Activated naive CD4-positive, alpha-beta T cell (primary cell): ENCODE results near the gene CLCNKA.

Experiments used
- DNase-seq, 4 experiments: peaks; one replicate each; lab custom pipeline; 2025; lab: John Stamatoyannopoulos, UW

Gene CLCNKA

DNA sequence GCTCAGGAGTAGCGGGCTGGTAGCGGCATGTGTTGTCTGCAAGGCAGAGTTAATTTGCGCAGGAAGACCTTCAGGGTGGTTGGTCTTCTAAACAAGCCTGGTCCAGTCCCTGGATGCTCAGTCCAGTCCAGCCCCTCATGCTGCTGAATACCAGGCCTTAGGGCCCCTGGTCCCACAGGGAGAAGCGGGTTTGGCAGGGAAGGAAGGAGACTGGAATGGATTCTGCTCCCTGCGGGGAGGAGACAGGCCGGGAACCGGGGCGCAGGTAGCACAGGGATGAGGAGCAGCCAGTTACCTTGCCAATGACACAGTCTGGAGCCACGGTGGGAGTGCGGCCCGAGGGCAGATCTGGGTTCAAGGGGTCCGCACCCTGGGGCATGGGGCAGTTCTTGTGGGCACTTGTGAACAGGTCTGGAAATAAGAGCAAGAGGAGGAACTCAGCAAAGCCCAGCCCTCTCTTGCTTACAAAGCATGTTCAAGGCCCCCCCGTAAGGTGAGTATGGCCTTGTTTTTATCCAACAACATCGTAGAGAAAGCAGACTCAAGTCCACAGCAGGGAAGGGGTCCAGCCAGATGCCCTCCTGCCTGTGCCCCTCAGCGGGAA, 41.5 kb downstream of the CLCNKA start:
- no peak for DNase-seq

DNA sequence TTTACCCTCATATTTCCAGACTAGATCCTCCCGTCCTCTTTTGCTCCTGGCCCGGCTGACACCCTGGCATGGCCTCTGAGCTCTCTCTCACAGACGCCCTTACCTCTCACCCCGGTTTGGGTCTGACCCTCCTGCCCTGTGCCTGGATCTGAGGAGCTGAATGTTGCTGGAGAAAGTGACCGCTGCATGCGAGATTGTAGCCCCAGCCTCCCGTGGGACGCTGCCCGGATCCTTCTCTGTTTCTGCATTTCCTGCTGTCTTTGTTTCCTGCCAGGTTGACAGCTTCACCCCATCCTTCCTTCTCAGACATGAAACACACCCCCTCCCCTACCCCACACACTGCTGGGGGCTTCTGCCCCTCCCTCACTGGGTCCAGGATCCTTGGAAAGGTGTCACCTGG, 42.1 kb downstream of the CLCNKA start:
- DNase-seq = no peak

DNA sequence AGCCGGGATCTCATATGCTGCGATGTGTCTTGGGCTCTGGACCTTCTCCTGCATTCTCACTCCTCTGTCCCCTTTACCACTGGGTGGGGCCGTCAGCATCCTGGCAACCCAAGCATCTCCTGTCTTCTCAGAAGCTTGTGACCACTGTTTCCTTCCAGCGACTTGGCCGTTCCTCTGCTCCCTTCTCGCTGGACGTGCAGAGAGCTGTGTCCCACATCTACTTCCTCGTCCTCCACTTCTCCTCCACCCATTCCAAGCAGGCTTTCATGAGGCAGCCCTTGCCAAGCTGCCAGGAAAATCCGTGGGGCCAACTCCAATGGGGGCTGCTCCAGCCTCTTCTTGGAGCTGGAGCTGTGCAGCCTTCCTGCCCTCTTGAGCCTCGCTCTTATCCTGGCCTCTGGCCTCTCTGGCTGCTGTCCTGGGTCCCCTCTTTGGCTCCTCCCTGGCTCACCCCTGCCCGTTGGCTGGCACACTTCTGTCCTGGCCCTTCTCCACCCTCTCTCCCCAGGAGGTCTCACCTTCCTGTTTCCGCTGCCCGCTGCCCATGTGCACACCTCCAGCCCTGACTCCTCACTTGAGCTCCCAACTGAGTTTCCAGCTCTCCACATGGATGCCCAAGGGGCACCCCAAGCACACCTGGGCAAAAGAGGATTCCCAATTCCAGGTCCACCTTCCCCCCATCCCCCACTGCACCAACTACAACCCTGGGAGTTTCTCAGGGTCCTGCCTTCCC, 42.9 kb downstream of the CLCNKA start:
- no peak for DNase-seq

DNA sequence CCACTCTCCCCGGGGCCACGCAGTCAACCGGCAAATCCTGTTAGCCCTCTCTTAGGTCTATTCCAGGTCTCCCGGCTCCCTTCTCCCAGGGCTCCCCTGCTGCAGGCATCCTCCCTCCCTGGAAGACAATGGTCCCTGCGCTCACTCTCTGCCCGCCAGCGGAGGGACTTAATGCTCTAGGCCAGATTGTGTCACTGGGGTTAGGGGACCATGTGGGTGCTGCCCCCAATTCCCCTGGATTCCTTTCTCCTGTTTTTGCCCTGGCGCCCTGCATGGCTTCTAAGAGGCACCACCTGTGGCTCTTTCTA, 43.4 kb downstream of the CLCNKA start:
- no peak for DNase-seq

DNA sequence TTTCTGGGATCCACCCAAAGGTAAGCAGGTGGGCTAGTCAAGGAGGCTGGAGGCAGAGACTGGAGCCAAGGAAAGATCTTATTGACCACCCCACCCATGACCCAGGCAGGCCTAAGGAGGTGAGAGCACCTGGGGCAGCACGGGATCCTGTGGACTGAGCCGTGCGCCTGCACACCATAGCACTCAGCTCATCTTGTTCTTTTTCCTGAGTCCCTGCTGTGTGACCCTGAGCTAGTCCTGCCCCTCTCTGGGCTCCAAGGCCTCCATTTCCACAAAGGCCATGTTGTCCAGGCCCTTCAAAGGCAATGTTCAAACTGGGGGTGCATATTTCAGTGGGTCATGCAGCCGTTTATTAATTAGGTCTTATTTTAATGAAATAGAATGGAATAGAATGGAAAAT, 44.4 kb downstream of the CLCNKA start:
- DNase-seq = no peak

DNA sequence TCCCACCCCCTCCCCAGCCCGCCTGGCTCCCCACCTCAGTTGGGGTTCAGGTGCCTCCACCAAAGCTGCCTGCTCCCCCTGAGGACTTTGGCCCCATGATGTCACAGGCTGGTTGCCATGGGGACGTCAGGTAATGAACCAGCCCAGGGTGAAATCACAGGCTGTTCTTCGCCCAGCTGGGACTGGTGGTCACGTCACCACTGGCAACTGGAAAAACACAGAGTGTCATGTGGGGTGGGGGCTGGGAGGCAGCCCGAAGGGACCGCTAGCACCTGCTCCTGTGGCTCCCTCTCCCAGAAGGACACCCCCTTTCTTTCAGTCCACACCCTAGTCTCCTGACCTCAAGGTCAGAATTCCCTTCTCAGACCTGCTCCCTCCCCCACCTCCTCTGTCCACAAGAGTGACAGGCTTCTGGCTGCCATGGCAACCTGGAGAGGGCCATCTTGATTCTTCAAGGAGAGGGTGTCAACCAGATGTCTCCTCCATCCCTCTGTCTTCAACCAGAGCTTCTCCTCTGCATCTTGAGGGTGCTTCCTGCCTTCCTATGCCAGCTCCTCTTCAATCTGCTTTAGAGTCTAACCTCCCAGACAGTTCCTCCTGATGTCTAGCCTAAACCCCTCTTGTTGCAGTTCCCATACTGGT, 45.4 kb downstream of the CLCNKA start:
- no peak for DNase-seq

DNA sequence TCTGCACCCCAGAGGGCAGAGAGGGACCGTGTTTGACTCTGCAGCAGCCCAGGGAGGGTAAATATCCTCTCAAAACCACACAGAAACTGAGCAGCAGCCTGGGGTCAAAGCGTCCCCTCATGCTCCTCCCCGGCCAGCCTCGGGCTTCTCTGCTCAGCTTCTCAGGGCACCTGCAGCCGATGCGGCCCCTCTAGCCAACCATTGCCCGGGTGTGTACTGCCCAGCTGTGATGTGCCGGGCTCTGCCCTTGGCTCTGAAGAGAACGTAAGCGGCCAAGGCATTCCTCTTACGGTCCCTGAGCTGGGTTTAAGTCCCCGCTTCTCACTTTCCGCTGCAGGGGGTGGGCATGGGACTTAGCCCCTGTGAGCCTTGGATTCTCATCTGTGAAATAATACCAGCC, 46.1 kb downstream of the CLCNKA start:
- DNase-seq = no peak

DNA sequence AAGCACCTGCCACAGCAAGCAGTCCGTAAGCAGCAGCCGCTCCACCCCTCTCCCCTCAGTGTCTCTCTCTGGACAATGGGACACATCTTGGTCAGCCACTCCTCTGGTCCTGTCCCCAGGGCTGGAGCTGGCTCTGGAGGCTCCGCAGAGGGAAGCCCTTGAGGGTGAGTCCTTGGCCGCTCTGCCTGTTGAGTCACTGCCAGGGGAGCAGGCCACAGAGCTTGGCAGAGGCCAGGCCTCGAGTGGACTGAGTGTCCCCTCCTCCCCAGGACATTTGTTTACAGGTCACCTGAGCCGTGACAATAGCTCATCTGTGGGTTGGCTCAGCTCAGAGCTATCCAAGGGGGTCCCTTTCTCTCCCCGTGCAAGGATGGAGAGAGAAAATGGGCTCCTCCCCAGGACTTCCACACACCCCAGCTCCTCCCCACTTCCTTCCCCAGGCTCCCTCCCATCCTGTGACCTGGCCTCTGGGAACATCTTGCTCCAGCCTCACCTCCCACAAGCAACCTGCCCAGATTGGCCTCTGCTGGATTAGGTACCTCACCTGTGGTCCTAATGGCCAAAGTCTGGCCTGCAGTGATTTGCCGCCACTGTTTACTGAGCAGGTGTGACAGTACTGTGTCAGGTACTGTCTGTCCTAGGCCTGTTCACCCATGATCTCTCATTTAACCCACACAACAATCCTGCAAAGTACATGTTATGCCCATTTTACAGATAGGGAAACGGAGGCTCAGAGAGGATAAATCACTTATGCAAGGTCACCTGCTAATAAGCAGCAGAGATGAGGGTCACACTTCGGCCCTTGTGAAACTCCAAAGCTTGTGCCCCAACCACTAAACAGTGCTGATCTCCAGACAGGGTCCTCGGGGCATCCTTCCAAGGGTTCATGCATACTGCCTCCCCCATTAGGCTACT, 46.8 kb downstream of the CLCNKA start:
- DNase-seq = no peak

DNA sequence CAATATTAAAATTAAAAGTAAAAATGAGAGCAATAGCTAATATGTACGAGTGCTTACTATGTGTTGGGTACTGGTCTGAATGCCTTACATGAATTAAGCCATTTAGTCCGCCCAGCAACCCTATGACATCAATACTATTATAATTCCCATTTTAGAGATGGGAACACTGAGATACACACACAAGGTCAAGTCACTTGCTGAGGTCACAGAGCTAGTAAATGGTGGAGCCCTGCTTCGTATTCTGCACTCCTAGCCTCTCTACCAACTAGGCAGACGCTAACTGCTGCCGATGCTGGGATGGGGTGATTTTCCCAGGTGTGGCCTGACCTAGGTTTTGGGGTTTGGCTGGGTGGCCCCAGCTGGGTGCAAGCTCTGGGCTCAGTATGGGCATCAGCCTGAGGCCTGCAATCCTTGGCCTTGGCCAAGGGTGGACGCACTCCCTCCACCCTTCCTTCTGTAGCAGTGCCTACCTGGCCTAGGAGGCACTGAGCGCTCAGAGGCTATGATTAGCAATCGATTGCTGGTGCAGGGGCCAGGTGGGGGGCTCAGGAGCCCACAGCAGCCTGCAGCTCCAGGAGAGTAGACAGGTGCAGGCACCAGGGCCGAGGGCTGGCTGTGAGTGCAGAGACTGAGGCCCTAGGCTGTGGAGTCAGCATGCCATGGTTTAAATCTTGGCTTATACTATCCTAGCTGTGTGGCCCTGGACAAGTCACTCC, 49.0 kb downstream of the CLCNKA start:
- DNase-seq = no peak

DNA sequence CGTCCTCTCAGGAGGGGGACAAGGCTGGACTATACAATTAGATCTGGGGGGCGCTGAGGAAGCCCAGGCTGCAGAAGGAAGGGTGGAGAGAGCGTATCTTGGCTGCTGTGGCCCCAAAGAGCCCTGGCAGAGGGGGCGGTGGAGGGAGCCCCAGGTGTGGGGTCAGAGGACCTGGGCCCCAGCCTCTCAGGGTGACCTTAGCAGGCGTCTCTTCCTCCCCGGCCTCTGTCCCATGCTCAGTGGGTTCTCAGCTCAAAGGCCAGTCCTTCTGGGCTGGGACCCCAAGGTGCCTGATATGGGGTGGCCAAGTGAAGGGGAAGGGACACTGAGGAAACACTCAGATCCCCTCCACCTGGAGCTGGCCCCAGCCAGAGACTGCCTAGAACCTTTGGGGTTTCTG, 49.8 kb downstream of the CLCNKA start:
- DNase-seq = no peak

DNA sequence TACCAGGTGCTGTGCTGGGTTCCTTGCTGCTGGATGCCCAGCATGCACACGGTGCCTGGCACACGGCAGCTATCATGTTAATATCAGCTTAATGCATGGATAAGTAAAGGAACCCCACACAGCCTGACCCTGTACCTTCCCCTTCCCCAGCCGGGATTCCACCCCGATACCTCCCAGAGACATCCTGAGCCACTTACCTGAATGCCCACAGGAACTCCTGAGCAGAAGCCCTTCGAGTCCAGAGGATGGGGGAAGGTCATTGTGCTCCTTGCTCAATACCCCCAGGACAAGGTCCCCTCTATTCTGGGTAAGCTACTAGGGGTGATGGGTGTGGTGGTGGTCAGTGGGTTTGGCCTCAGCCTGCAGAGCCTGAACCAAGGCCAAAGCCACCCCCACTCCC, 50.3 kb downstream of the CLCNKA start:
- DNase-seq = no peak

DNA sequence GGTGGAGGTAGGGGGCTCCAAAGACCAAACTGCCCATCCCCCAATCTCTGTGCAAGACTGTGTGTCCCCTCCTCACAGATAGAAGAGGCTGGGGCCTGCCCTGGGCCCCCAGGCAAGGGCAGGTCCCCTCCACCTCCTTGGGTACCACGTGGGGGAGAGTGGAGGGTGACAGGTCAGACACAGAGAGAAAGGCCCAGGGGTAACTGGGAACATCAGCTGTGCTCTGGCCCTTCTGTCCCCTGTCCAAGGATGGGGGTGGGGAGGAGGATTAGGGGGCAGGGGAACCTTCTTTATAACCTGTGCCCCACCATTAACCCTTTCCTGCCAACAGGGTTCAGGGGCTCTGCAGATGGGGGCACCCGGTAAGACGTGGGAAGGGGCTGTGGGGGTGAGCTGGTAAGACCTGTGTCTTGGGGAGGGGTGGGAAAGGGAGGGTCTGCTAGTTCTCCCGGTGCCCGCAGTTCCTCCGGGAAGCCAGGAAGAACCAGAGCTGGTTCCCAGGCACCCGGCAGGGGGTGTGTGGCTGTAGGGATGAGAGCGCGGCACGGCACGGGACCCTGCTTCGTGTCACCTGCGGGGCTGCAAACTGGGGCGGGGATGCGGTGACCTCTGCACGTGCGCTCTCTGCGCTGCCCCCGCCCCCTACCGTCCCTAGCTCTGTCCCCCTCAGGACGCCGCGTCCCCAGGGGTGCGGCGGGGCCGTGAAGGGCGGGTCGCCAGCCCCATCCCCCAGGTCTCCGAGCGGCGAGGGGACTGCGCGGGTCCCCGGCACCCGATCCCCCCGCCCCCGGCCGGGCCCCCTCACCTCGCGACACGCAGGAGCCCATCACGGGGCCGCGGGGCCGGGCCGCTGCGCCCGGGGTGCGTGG, 51.0 kb downstream of the CLCNKA start:
- DNase-seq = no peak

DNA sequence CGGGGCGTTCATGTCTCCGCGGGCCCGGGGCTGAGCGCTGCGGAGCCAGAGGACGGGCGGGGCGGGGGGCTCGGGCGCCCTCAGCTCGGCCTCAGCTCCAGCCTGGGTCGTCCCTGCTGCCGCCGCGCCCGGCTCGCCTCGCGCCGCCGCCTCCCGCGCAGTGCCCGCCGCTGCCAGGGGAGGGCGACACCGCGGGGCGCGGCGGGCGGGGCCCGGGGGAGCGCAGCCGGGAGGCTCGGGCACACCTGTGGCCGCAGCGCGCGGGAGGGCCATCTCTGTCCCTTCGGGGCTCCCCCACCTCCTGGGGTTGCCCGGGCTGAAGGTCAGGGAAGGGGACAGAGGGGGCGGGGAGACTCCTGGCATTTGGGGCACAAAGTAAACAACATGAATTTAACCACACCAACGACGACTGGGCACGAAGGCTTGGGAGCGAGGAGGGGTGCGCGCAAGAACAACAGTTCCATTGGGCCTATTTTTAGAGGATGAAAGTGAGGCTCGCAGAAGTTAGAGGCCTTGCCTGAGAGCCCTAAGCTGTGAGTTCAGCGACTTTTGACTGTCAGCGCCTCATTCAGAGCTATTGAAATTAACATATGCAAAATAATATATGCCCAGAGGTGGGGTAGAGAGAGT, 51.8 kb downstream of the CLCNKA start, which contains the start of gene FAM131C:
FAM131C (minus strand) TSS at position 162 of the 630 bp plus-strand sequence. CDS start 209 bp downstream, outside the sequence.
- DNase-seq = peak in 1 of 4 experiments; percentile 31

DNA sequence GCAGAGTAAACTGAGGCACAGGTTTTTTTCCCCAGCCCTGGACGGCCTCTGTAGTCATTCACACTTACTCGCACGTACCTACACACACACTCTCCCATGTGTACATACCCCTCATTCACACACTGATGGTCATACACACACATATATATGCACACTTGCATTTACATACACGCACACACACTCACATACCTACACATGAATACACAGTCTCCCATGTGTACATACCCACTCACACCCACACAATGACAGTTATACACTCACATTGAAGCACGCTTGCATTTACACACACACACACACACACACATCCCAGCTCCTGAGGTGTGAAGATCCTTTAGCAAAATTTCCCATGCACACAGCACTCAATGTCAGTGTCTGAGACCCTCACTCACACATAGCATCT, 52.4 kb downstream of the CLCNKA start:
- no peak for DNase-seq

DNA sequence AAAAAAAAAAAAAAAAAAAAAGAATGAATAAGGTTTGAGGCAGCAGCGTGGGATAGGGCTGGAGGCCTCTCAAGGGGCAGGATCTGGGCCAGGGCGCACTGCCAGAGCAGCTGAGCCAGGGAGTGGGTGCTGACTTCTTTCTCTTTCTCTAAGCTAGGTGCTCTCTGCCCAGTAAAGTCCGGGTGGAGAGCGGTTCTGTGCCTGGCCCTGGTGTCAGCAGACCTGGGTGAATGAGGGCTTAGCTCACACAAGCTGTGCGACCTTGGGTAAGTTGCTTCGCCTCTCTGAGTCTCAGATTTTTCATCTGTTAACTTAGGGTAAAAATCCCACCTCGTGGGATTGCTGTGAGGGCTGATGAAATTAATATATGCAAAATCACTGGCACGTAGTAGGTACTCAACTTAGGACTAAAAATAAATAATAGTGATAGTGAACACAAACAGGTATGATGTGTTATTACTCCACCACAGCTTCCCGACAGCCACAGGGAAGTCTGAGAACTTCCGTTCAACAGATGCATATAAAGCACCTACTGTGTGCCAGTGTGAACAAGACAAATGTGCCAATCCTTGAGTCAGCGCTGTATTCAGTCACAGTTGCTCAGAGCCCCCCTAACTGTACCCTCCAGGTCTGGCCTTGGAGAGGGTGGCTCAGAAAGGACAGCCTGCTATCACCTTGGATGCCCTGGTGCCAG, 53.6 kb downstream of the CLCNKA start:
- no peak for DNase-seq

DNA sequence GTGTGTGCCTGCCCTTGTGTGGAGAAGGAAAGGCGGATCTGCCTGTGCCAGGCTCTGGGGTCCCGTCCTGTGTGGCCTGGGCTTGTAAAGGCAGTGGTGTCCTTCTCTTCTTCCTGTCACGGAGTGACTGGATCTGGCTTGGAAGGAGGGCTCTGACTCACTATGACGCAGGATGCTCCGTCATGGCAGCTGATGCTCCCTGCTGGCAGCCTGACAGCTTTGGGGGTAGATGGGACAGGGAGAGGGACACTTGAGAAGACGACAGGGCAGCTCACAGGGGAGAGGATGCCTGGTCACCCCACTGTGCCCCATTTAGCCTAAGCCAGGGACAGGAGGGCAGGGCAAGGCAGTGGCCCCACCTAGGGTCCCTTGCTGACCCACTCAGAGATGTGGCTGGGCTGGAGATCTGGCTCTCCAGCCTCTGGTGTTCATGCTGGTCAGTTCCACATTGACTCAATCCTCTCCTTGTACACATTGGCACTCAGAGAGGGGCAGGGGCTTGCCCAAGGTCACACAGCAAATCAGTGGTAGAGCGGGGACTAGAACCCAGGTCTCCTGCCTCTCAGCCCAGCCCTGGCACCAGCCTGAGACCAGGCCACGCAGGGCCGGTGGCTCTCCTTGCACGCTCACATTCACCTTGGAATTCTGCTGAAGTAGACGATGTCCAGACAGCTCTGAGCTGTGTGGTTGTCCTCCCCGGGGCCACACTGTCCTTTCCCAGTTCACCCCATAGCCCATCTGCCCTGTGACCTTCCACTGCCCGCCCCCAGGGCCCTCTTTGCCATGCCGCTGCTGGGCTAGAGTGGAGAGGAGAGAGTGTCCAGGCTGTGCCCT, 54.4 kb downstream of the CLCNKA start:
- no peak for DNase-seq

DNA sequence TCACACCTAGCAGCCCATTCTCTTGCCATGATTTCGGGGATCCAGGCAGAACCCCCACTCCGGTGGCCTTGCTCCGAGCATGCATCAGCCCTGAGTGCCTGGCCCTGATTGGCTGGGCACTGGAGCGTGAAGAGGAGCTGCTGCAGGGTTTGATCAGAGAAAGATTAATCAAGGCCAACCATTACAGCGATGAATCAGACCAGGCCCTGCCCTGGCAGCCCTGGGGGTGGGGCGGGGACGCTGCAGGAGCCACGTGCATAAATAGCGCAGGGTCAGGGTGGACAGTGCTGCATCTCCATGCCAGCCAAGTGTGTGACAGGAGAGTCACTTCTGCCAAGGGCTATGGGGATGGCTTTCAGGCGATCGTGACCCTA, 55.0 kb downstream of the CLCNKA start:
- no peak for DNase-seq

DNA sequence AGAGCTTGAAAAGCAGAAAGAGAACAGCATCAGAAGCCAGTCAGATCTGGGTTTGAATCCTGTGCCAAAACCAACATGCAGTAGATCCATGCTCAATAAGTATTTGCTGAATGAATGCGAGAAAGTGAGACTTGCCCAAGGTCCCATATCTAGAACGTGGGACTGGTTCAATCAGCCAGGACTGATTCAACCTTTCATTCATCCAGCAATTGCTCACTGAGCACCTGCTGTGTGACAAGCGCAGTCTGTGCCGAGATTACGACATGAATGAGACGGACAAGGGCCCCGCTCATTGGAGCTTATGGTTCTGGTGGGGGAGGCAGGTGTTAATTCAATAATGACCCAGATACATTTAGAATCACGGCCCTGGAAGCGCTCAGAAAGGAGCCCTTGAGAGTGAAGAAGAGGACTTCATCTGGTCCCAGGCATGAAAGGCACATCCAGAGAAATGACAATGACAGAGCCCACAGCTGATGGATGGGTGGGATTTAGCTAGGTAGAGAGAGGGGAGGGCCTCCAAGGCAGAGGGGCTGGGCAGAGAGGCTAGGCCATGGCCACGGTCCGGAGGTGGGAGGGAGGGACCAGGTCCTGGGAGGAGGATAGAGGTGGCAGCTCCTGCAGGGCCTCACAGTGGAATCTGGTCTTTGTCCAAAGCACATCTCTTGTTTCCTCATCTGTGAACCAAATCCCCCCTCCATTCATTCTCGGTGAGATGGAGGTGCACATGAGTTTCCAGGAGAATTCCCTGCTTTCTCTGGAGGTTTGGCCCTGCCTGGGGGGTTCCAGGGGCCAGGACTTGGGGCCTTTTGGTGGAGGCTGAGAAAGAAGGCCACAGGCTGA, 55.8 kb downstream of the CLCNKA start:
- DNase-seq = no peak
